Suppressor macrophage (primary cell): ENCODE data around the gene LDB3.
A peak's percentile ranks its signal among the peaks of the same experiment; 100 is the strongest.
"Not testable (repeated sequence)": the region's sequence is repeated elsewhere in the genome, so short reads cannot be mapped to it uniquely, and the experiment has no call there.

Experiments
- DNase-seq, 4 experiments: peaks; one replicate each; pipeline ENCODE4 v3.0.0-alpha.2; 2020 to 2022

Gene LDB3

DNA sequence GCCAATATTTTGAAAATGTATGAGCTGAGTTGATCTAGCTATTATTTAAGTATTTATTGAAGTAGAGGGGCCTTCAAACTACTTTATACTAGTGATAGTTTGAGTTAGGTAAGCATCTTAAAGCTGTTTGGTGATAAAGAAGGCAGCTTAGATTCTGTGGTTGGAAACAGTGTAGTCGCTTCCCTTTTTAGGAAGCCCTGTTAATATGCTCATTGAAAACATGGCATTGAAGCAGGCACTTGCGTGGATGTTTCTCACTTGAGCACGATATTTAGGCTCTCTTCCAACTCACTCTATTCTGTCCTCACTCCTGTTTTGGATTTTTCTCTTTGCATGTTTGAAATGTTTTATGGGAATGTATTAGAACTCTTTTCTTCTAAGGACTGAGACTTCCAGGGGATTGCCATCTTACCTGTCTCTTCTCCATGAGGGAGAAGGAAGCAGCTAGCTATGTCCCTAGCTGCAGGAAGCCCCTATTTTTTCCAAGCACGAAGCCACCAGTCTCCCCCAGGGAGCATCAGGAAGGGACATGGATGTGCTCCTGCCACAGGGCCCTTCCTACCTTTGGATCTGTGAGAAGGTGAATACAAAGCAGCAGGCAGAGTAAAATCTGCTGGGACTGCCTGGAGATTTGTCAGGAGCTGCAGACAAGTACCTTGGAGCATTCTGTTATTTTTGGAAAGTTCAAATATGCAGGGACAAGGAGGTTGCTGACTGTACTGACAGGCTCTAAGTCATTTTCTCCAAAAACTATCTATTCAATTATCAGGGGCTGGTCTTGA, 66.1 kb downstream of the LDB3 start:
- peak in 2 of 4 experiments; percentile 16 to 26 for DNase-seq

- DNase-seq, result not testable (repeated sequence)
These were observed 67.0 kb downstream of the LDB3 start for GRCh38 chr10:86735278-86735677.

DNA sequence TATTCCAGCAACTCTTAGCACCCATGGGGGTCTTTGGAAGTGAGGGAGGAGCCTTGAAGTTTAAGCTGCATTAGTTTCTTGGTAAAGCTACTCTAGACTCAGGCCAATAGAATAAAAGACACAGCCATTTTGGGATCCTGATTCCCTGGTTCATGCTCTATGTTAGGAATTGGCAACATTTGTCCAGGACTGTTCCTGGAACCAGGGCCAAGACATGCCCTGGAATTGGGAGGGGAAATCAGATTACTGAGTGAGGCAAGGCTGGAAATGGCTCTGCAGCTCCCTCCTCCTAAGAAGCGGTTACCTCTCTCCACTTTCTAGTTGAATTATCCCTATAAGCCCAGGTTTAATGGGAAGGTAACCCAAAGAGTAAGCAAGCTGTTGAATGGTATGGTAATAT, 73.9 kb downstream of the LDB3 start:
- DNase-seq, result no peak

DNA sequence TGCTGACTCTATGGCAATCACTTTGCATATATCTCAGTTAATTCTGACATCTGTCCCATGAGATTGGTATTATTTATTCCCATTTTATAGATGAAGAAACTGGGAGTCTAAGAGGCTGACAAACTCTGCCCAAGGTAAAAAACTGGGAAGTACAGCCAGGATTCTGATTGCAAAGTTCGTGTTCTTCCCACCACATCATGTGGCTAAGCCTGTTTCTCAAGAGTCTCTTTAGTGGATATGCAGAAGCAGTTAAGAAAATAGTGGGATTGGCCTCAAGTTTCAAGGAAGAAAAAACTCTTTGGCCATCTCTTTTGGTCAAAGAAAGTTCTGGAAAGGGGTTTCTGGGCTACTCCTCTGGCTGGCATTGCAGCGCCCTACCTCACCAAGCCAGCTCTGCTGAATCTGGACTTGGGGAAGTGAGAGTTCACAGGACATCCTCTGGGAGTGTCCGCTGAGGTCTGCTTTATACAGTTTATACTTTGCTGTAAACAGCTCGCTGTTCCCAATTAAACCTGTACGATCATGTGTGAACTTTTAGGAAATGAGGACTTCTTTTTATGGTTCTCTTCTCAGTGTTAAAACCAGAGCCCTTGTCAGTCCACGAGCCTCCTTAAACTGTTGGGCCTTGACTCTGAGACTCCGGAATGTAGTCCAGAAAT, 75.9 kb downstream of the LDB3 start:
- DNase-seq, result peak; percentile 6 to 58 (median 42)

DNA sequence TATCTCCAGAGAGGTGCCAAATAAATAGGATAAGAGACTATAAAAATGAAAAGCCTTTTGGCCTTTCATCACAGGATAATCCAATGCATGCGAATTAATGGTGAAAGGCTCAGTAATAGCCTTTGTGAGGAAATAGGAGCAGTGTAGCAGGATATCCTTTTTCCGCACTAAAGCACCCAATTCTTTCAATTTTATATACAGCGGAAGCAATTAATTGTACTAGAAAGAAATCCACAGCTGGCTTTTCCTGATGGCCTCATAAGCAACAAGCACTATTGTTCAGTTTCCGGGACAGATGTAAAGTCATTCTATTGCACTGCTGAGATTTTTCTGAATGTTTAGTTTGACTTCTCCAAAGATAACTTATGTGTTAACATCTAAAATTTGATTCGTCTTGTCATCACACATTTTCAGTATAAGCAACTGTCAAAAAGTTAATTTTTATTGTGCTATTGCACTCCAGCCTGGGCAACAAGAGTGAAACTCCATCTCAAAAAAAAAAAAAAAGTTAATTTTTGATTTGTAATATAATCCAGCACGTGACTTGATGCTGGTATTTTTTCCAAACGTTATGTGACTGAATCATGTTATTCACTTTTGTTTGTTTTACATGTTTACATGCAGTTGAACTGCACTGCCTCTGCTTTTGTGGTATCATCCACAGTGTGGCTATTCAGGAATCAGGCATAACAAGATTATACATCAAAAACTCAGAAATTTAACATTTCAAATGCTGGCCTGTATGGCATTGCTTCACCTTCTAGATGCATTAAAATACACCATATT, 79.7 kb downstream of the LDB3 start:
- DNase-seq, result no peak

GRCh38 chr10:86749854-86750253, 81.5 kb downstream of the LDB3 start:
- DNase-seq, result no peak

GRCh38 chr10:86751477-86751876, 83.2 kb downstream of the LDB3 start:
- no peak for DNase-seq

GRCh38 chr10:86752311-86752710, 84.0 kb downstream of the LDB3 start:
- no peak for DNase-seq

- no peak for DNase-seq
These were observed 84.7 kb downstream of the LDB3 start for GRCh38 chr10:86753051-86753450.

DNA sequence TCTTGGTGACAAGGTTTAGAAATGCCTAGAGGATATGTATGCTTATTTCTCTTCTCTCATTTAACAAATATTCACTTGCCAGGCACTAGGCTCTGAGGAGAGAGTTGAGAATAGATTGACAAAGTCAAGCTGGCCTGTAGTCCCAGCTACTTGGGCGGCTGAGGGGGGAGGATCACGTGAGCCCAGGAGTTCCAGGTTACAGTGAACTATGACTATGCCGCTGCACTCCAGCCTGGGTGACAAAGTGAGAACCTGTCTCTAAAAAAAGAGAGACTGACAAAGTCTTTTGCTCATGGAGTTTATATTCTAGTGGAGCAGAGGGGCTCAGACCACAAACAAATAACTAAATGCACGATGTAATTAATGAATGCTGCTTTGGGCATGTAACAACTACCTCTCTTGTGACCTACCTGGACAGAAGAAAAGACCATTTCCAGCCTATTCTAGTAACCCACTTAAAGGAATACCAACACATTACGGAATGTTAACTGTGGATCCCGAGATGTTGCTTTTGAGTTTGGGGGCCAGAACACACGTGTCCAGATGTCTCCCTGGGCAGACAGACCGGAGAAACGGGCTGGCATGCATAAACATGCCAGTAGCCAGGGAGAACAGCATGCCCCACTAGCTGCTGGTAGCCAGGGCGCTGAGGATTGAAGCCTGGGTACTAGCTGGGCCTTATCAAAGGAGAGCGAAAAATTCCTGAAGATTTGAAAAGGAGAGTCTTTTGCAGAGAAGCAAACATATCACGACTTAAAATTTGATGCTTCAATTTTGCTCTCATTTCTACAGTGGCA, 85.5 kb downstream of the LDB3 start:
- no peak for DNase-seq

DNA sequence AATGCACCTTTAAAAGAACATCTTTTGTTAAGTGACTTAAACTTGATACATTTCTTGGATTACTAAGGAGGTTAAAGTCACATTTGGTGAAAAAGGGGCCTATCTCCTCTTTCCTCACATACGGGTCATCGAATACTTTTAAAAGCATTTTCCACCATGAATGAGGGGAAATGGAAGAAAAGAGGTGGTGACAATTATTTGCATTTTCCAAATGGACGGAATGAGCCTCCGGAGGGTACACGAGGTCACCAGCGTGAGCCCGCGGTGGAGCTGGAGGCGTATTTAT, 87.1 kb downstream of the LDB3 start:
- no peak for DNase-seq

- peak; percentile 86 to 95 (median 90) for DNase-seq
These were observed 87.6 kb downstream of the LDB3 start for GRCh38 chr10:86755740-86756510.

- DNase-seq, result peak in 2 of 4 experiments; percentile 15 to 34
These were observed 88.3 kb downstream of the LDB3 start, which contains the start of gene BMPR1A for GRCh38 chr10:86756511-86757112. Gene BMPR1A (plus strand): TSS chr10:86756619. CDS start chr10:86876019, 119,400 bp downstream.

DNA sequence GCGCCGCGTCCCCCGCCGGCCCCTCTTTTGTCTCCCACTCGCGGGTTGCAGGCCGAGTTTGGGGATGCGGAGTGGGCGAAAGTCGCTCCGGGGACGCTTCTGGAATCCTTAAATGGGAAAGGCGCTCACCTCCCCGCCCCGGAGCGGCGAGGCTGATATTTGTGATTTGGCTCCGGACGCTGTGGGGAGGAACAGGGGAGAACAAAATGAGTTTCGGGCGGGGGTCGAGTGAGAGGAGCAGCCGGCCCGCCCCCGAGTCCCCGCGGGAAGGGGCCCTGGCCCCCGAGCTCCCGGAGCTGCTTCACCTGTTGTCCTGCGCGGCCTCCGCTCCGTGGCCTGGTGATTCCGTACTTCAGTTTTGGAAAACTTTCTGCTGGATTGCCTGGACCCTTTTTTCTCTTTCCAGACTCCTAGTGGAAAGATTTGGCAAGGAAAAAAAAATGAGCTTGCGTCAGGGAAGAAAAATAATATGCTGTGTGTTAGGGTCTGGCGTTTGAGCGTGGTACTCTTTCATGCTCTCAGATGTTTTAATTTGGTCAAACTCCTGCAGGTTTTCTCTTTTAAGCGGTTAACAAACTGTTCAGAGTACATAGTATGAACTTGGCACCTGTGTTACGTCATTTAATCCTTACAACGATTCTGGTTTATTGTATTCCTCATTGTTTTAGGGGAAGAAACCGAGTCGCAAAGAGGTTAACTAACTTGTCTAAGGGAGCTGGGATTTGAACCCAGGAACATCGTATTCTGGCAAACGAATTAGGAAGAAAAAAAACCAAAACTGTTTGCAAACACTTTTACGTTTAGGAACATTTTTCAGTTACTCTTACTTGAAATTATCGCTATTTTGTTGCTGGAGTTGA, 89.0 kb downstream of the LDB3 start:
- DNase-seq, result peak in 1 of 4 experiments; percentile 6

GRCh38 chr10:86758189-86759072, 90.1 kb downstream of the LDB3 start:
- DNase-seq, result no peak

DNA sequence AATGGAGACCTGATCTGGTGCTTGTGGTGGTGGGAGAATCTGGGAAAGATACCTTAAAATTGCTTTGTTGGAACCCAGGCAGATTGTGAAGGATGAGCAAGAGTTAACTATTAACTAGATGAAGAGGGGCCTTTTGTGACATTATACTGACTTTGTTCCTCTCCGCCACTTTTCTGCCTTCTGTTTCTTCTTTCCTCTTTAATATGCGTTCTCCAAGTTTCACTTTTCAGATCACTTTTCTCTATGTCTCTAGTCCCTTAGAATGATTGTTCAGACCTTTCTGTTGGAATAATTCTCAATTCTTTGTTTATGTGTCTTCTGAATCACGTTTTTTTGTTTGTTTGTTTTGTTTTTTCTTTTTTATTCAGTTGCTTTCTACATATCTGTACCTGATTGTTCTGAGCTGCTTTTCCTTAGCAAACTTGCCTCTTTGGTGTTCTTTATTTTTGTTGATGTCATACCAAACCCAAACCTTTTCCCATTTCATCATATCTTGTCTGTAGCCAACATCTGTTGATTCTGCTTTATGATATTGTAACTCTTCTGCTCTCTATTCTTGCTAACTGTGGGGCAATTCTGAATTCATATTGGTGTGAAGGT, 90.9 kb downstream of the LDB3 start:
- DNase-seq, result peak in 1 of 4 experiments; percentile 23

- no peak for DNase-seq
These were observed 95.1 kb downstream of the LDB3 start for GRCh38 chr10:86763404-86763803.

GRCh38 chr10:86765548-86765947, 97.2 kb downstream of the LDB3 start:
- DNase-seq, result no peak
